H54 (cell line): ENCODE data around the gene RPS6KA4.

ENCODE experiments used
- DNase-seq: peaks from one replicate; pipeline ENCODE4 v3.0.0; 2011; ENCODE audit warnings: low spot score, mixed read lengths; ENCODE audit not compliant: insufficient read length
- FAIRE-seq: peaks from 3 replicates; lab custom pipeline; 2011; peaks lifted over from hg19 to GRCh38; lab: Jason Lieb, UNC
- POLR2A ChIP-seq: IDR thresholded peaks from 2 replicates; pipeline ENCODE4 v1.6.1; 2011; ENCODE audit warnings: low read depth, mild to moderate bottlenecking, low read length

Gene RPS6KA4

DNA sequence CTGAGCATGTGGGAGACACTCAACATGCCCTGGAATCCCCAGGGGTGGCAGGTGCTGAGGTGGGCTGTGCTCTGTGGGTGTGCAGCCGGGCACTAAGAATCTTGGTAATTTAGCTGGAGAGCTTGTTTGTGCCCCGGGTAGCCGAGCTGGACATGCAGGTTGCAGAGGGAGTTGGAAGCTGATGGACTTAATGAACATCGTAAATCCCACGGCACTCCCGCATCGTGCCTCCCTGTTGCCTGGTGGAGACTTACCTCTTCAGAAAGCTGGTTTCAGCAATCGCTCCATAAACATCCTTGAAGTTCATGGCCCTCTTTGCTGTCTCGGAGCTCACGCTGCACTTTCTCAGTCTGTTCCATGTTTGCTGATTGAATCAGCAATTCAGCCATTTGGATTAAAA lies 29.9 kb downstream of the RPS6KA4 start:
- FAIRE-seq (no peak), DNase-seq (no peak)
- no peak for TF ChIP-seq POLR2A

DNA sequence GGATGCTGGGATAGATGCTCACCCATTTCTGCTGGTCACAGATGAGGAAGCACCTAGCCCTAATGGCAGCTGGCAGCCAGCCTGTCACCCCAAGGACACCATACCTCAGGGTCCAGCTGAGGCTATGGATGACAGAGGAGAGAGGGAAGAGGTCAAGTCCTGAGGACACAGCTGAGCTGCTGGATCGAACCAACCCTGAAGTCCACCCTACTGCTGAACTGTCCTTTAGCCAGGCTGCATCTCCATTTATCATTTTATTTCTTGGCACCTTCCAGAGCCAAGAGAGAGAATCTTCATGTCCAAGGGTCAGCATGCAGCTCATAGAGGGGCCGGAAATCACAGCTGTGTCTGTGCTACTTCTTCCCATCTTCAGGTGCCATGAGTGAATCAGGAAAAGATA lies 30.9 kb downstream of the RPS6KA4 start:
- no peak for FAIRE-seq
- TF ChIP-seq POLR2A = no peak
- DNase-seq = no peak

GRCh38 chr11:64390558-64390957 lies 31.6 kb downstream of the RPS6KA4 start:
- FAIRE-seq = no peak
- no peak for DNase-seq
- no peak for TF ChIP-seq POLR2A

GRCh38 chr11:64391839-64392238 lies 32.9 kb downstream of the RPS6KA4 start:
- DNase-seq = no peak
- no peak for TF ChIP-seq POLR2A
- no peak for FAIRE-seq

DNA sequence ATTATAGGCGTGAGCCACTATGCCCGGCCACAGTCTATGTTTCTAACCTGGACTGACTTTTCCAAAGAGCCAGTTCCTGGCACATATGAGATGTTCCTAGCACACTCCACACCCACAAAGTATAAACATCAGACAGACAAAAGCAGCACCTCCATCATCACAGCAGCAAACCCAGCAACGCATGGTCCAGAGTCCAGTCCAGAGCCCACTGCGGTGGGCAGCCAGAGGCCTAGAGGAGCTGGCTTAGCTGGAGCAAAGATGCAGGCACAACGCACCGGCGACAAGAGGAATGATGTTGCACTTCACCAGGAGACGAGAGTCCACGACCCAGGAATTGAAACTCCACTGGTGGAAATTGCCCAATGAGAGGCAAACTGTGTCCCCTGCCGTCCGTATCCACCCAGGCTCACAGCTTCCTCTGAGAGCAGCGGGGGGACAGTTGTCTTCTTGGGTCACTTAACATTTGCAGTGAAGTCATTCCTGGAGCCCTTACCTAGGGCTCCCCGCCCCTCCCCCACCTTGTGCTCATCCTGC lies 36.6 kb downstream of the RPS6KA4 start:
- DNase-seq = no peak
- TF ChIP-seq POLR2A = no peak
- FAIRE-seq = no peak

GRCh38 chr11:64396079-64396591 lies 37.2 kb downstream of the RPS6KA4 start:
- no peak for FAIRE-seq
- no peak for TF ChIP-seq POLR2A
- no peak for DNase-seq

DNA sequence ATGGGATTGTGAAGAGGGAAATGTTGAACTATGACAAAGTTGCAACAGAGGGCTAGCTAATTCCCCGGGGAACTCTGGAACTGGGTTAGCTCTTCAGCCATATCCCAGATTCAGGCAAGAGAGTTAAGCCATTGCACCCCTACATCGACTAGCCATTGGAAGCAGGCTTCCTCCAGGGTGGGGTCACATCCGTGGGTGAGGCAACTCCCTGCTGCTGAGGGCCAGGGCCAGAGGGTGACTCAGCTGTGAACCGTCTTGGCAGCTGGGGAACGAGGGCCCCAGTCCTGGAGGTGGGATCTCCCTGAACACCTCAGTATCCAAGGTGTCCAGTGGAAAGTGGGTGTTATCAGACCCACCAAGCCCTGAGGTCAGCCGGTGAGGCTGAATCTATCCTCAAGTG lies 41.1 kb downstream of the RPS6KA4 start:
- no peak for TF ChIP-seq POLR2A
- DNase-seq (peak; percentile 82), FAIRE-seq (no peak)

DNA sequence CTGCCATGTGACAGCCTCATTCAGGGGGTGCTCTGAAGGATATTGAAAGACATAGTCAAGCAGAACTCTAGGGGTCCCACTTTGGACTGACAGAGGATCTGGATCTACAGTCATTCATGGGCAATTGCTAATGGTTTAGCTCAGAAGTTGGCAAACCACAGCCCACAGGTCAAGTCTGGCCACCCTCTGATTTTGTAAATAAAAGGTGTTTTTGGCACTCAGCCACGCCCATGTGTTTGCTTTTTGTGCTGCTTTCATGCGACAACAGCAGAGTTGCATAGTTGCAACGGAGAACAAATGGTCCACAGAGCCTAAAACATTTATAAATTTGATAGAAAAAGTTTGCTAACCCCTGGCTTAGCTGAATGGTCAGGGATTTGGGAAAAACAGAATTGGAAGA lies 41.7 kb downstream of the RPS6KA4 start:
- DNase-seq = no peak
- FAIRE-seq = no peak
- no peak for TF ChIP-seq POLR2A

DNA sequence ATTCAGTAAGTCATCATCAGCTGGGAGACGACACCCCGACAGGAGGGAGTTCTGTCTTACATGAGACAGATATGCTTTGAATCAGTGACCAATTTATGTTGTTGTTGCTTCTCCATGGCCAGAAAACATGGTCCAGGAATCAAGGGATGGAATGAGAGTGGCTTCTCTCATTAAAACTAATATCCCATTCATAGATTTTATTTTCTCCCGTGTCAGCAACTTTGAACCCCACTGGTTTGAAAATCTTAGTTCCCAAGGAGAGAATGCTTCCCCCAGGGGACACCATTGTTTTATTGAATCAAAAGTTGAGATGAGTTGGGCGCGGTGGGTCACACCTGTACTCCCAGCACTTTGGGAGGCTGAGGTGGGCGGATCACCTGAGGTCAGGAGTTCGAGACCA lies 42.8 kb downstream of the RPS6KA4 start:
- DNase-seq = no peak
- no peak for FAIRE-seq
- TF ChIP-seq POLR2A = no peak

GRCh38 chr11:64403106-64403505 lies 44.1 kb downstream of the RPS6KA4 start:
- TF ChIP-seq POLR2A = no peak
- DNase-seq (no peak), FAIRE-seq (no peak)

DNA sequence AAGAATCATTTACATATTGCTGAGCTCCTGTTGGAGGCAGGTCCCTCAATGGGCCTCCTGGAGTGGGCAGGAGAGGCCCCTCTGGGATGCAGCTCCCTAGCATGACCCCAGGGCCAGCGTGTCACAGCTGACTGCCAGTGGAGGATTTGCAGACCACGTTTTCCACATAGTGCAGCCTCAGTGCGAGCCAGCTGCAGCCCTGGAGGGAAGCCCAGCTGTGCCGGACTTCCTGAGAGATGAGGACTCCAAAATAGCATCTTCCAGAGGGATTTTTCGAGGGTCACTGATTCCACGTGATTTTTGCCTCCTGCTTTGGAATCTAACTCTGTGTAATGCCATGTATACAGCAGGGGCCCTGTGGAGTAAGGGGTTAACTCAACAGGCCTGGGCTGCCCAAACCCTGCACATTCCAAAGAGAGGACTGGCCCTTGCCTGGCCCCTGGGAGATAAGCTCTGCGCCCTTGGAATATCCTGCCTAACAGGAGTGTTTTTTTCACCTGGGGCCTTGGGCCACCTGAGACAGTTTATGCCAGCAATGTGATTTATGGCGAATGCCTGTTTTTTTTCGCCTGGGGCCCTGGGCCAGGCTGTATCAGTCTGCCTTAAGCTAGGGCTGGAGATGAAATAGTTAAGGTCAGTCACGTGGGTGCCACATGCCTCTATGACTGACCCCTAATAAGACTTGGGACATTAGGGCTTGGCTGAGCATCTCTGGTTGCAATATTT lies 47.4 kb downstream of the RPS6KA4 start:
- no peak for TF ChIP-seq POLR2A
- FAIRE-seq = no peak
- no peak for DNase-seq

DNA sequence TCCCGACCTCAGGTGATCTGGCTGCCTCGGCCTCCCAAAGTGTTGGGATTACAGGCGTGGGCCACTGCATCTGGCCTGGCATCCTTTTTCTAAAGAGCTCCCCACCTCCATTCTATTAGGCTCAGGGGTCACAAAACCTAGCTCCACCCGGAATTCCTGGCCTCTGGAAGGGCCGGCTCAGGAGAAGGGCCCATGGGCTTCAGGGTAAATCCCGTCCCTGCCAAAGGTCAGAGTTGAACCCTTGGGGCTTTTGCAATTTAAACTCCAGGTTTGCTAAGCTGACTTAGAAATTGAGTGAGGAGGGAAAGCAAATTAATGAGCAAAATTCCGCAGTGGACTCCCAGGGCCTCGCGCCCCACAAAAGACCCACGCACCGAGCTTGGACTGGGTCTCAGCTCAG lies 48.3 kb downstream of the RPS6KA4 start:
- FAIRE-seq (no peak), DNase-seq (no peak)
- TF ChIP-seq POLR2A = no peak

DNA sequence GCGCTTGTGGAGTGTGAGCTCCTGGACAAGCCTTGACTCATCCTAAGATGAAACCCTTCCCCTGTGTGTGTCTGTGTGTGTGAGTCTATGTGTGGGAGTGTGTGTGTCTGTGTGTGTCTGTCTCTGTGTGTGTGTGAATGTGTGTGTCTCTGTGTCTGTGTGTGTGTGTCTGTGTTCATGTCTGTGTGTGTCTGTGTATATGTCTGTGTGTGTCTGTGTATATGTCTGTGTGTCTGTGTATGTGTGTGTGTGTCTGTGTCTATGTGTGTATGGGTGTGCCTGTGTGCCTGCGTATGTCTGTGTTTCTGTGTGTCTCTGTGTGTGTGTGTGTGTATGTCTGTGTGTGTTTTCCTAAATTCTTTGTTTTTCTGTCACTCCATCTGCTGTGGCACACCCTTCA lies 48.7 kb downstream of the RPS6KA4 start:
- no peak for DNase-seq
- no peak for FAIRE-seq
- no peak for TF ChIP-seq POLR2A

GRCh38 chr11:64409278-64409677 lies 50.3 kb downstream of the RPS6KA4 start:
- FAIRE-seq (no peak), DNase-seq (no peak)
- TF ChIP-seq POLR2A = no peak
